Right lung (tissue), 5 donors: ENCODE results near the gene ZSCAN2. TPM values are rescaled to one million over a fixed set of nuclear protein-coding genes. Genes with fewer than 3 reads are reported as not detected.

Source experiments
- DNase-seq, 2 donors: peaks; one replicate each; pipeline ENCODE4 v3.0.0-alpha.2; 2013
- polyA plus RNA-seq, 5 donors: library from polyadenylated mRNA; unstranded; fragments of 120-200 nt; gene quantifications; one replicate each; pipeline versions ENCODE4 v1.2.1 to v1.2.3, GENCODE V29; 2013; ENCODE audit warnings: inconsistent platforms in 1 of 5, low replicate concordance in 1 of 5; ENCODE audit not compliant: insufficient read length in 5 of 5, insufficient read depth in 1 of 5

ZSCAN2 gene
- polyA plus RNA-seq, 5 donors = 19.8 to 24.3 (median 21.2) TPM

DNA sequence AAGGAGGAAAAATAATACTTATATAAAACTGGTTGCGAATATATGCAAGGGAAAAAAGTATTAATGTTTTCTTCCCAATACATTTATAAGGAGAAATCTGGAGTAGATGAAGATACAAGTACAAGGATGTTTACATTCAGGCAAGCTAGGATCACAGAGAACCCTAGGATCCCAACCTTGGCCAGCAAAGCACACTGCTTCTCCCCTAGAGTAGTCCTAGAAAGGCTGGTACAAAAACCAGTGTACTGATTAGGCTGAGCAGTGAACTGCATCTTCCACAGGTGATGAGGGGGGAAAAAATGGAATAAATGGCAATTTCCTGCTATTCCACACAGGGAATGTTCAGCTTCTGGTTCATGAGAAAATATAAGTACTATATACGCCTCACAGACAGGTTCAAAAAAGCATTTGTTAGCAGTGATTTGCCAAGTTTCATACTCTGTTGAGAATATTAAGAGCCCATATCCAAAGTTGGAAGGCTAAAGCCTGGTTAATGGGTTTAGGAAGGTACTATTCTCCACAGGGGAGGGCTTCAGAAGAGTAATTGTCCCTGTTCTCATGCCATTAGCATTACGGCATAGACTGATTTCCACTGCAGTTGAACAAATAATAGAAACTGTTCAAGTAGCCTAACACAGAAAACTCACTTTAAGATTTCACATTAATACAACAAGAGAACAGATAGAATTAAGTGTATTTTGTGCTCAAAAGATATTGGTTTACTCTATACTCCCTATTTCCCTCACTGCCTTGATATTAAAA is 67.6 kb downstream of the ZSCAN2 start:
- DNase-seq = no peak

DNA sequence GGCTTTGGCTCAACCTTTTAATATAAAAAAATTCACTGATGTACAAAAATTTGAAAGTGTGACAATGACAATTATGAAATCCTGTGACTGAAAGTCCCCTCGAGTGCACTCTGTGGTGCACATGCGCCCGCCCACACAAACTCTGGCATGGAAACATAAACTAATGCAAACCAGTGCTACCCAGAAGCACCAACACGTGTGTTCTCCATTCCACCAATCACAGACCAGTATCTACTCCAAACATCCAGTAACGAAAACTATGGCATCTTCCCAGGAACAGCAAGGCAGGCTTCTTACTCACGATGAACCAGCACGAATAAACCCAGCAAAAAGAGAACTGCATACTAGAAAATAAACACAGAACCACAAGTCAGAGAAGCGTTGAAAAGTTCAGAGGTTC is 68.9 kb downstream of the ZSCAN2 start:
- no peak for DNase-seq

DNA sequence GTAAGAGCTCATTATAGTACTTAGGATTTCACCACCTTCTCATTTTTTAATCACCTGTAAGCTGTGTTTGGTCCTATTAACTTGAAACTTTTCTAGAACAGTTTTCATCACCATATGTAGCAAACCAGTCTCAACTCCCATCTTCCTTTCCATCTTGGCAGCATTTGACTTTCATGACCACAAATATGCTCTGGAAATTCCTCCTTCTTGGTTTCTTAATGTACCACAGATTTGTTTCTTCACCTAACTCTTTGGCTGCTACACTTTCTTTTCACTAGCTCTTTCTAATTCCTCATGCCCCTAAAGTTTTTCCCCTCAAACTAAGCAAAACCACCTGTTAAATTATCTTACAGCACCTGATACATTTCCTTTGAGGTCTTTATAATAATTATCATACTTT is 70.4 kb downstream of the ZSCAN2 start:
- no peak for DNase-seq

Other genes with a start within 250 kb of the ZSCAN2 start
- gene WDR73, start 53.3 kb downstream of the ZSCAN2 start, polyA plus RNA-seq = 10 to 100 TPM; 40.4 to 43.8 (median 42.3) TPM
- gene NMB, start 57.2 kb downstream of the ZSCAN2 start, polyA plus RNA-seq = 1 to 10 TPM; 2.8 to 6.0 (median 3.8) TPM
- gene SEC11A, start 115.1 kb downstream of the ZSCAN2 start, polyA plus RNA-seq = 100 to 1,000 TPM; 242 to 314 (median 281) TPM
- 10 to 100 TPM; 19.7 to 27.2 (median 26.0) TPM for gene ZNF592, start 147.6 kb downstream of the ZSCAN2 start, polyA plus RNA-seq
- 10 to 100 TPM; 13.8 to 23.6 (median 17.2) TPM for gene ALPK3, start 216.3 kb downstream of the ZSCAN2 start, polyA plus RNA-seq